HG03139 (cell line): ENCODE results near the gene APLP2.
"Not testable (repeated sequence)": the region's sequence is repeated elsewhere in the genome, so short reads cannot be mapped to it uniquely, and the experiment has no call there.

Source experiments
- ATAC-seq: cut with Tn5 transposase; IDR thresholded peaks from one replicate; pipeline ENCODE4 v1.9.1; 2021; ENCODE audit not compliant: unreplicated experiment

APLP2 gene

GRCh38 chr11:130069659-130070108 lies at the start of gene APLP2:
Gene APLP2, plus strand, starts transcription at chr11:130069894. Its CDS starts 84 bp downstream, at chr11:130069978.
- ATAC-seq, result peak; percentile 95

GRCh38 chr11:130020323-130020722 lies 49.4 kb upstream of the APLP2 start:
- no peak for ATAC-seq

- ATAC-seq, result not testable (repeated sequence)
Measured at GRCh38 chr11:130021606-130022005, 48.1 kb upstream of the APLP2 start.

DNA sequence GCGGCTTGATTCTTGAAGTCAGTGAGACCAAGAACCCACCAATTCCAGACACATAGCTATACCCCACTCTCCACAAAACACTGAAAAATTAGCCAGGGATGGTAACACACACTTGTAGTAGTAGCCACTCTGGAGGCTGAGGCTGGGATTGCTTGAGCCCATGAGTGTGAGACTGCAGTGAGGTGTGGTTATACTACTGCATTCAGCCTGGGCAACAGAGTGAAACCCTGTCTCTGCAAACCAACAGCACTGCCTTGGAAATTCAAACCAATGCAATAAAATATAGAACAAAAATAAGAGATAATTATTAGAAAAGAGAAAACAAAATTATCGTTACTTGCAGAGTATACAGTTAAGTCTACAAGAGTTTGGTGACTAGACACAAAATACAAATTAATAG lies 46.9 kb upstream of the APLP2 start:
- ATAC-seq, result no peak

DNA sequence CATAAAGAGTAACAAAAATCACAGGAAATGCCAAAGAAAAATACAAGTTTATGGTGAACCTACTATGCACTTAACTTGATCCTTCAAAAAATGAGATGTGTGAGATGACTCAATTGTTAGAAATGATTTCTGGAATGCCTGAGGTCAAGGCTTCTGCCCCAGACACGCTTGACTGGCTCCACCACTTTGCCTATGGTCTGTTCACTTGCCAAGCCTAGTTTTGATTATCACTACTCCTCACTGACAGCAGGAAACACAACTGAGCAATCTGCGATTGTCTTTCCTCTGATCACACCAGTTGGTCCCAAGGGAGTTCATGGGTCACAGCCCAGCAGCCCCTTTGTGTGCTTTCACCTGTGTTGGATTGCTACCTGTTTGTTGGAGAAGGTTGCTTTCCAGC lies 46.5 kb upstream of the APLP2 start:
- ATAC-seq, result peak; percentile 98

- ATAC-seq, result no peak
Measured at GRCh38 chr11:130024361-130024760, 45.3 kb upstream of the APLP2 start.

DNA sequence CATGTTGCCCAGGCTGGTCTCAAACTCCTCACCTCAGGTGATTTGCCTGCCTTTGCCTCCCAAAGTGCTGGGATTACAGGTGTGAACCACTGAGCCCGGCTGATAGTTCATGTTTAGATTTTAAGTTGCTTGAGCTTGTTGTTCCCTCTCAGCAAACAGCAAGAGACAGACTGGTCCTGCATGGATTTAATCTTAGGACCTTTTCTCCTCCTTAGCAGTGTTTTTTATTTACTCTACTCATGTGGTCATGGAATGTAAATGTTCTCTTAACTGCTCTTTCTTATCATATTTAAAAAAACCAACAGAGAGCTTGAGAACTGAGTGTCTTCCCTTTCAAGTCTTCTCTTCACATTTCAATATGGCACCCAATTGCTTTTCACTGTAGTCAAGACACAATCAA lies 44.3 kb upstream of the APLP2 start:
- ATAC-seq, result no peak

DNA sequence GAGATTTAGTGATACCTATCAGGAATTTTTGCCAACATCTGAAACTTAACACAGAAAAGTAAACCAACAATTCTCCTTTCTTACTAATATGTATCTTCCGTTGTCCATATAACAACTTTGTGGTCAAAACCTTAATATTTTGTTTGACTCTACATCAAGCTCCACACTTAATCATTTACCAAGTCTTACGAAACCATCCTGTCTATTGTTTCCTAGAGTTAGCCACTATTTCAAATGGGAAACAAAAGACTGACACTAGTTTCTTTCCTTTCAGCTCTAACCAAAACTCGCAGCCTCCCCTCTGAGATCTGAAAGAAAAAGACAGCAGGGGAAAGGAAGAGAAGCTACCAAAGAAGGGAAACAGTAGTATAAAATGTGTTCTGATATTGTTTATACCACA lies 40.6 kb upstream of the APLP2 start:
- peak; percentile 66 for ATAC-seq

GRCh38 chr11:130031056-130031455 lies 38.6 kb upstream of the APLP2 start:
- ATAC-seq, result no peak

DNA sequence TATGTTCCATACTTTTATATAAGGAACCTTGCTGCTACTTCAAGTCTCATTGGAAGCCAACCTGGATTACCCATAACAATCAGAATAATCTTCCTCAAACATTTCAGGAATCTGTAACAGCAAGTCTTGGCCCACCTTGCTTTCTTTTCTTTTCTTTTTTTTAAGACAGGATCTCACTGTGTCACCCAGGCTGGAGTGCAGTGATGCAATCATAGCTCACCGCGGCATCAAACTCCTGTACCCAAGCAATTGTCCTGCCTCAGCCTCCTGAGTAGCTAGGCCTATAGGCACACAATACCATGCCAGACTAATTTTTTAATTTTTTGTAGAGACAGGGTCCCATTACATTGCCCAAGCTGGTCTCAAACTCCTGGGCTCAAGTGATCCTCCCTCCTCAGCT lies 37.7 kb upstream of the APLP2 start:
- no peak for ATAC-seq

DNA sequence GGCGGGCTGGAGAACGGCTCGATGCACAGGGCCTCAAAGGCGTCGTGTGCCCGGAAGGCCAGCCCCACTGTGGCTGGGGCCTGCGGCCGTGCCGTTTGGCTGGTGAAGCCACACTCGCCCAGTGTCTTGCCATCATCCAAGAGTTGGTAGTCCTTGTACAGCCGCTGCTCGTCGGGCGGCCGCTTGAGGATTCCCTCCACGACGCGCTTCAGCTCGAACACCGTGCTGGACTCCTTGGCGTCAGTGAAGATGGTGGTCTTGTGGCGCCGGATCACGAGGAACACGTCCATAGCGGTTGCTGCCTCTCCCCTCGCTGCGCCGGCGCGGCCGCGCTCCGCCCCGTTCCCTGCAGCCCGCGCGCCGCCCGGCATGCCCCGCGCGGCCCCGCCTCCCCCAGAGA lies 36.8 kb upstream of the APLP2 start:
- ATAC-seq, result no peak

DNA sequence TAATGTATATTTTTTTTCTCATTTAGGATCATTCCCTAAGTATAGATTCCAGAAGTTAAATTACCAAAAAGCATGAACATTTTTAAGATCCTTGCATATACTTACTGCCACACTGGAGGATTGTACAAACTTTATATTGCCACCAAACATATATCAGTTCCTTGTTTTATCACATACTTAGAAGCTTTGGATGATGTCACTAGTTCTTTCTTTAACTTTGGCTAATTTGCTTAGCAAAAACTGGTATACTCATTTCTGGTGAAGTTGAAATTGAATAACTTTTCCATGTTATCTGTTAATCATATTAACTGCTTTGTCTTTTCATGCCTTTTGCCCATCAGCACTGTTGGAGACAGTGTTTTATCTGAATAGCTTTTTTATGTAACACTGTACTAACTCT lies 35.5 kb upstream of the APLP2 start:
- ATAC-seq, result no peak

DNA sequence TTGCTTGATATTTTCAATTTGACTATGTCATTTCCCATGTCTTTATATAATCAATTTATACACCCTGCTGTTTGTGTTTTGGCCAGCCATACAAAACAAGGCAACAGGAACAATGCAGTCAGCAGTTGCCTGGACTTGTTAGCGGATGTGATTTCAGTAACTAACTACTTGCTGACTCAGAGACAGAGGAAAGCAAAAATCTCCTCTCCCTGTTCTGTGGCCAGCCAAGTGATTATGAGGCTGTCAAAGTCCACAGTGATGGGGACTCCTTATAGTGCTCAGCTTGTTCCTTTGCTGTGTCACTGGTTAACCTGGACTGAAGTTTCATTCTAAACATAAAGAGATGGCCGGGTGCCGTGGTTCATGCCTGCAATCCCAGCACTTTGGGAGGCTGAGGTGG lies 32.6 kb upstream of the APLP2 start:
- ATAC-seq, result no peak

DNA sequence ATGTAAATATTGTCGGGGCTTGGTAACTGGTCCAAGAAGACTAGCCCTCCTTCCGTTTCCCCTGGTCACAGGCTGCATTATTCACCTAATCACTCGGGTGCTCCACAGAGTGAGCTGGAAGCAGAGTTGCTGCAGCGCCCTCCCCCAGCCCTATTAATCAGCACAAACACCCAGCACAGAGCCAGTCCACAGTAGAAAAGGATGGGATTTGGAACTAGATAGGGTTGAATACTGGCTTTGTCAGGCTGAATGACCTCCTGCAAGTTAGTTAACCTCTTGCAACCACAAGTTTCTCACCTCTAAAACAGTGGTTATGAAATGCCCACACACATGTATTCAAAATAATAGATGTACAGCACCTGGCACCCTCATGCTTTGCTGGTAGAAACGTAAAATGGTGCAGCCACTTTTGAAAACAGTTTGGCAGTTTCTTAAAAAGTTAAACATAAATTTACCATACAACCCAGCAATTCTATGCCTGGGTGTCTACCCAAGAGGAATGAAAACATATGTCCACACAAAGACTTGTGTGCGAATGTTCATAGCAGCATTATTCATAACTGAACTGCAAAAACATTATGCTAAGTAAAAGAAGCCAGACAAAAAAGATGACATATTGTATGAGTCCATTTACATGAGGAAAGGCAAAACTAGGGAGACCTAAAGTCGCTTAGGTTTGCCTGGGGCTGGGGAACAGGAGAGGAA lies 31.7 kb upstream of the APLP2 start:
- ATAC-seq, result no peak

DNA sequence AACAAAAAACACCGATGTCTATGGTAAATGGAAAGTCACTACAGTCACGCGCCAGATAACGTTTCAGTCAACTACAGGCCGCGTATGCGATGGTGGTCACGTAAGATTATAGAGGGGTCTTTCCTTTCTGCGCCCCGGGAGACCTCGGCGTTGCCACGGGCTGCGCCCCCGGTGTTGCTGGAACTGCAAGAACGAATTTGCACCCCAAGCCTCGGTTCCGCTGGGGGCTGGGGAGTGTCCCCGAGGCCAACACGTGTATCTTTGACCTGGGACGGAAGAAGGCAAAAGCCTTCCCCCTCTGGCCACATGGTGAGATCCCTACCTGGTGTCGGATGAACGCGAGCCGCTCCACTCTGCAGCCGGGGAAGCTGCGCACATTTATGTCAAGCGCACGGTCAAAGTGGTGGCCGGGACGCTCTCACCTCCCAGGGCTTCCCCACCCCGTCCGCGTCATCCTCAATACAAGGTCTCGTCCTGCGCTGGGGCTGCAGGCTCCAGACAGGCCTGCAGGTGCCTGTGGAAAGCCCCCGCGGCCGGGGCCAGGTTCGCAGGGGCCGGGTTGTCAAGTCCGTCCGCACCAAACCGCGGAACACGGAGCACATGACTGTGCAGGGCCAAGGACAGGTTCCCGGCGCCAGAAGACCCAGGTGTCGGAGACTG lies 29.3 kb upstream of the APLP2 start:
- ATAC-seq, result no peak

DNA sequence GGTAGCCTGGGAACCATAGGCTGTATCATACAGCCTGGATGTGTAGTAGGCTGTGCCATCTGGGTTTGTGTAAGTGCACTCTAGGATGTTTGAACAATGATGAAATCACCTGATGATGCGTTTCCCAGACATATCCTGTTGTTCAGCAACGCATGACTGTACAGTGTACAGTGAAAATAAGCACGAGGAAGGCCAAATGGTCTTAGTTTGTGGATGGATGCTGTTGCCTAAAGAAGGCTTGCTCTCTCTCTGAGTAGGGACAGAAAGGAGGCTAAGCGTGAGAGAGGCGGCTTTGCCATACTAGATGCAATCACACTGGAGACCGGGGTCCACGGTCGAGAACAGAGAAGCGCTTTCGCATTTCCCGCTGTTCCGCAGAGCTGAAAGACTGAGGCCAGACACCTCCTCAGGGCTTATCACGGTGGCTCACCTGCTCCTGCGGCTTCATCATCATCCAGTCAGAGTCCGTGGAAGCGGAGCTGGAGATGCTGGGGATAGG lies 27.6 kb upstream of the APLP2 start:
- ATAC-seq, result no peak

DNA sequence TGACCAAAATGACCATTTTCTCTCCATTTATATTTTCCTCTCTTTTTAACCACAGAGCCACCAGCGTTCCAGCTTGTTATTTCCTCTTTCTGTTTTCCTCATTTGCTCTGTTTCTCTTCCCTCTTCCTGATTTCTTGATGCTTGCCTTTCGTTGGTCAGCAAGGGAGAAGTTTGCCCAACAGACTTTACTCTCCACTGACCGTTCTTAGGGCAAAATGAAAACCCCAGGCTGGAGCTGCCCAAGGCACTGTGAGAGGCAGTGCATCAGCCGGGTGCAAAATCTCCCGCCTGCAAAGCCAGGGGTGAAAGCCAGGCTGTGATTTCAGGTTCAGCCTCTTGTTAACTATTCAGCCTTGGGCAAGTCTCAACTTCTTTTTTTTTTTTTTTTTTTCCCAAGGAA lies 26.1 kb upstream of the APLP2 start:
- no peak for ATAC-seq

- no peak for ATAC-seq
Measured at GRCh38 chr11:130047141-130047540, 22.6 kb upstream of the APLP2 start.

DNA sequence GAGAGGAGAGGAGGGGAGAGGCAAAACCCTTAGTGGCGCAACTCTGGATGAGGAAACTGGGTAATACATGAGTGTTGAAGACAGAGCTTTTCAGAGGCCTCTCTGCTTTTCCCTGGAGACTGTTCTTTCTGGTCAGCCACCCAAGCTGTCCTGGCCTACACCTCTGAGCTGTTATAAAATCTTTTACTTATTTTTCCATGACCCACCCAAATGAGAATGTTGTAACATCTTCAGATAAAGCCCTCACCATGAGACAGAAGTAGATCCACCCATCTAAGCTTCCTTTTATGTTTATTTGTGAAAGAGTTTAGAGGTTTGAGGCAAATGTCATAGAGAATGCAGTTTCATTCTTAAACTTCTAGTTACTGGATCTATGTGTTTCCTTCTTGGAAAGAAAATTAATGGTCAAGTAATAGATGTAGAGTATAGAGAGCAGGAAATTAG lies 20.3 kb upstream of the APLP2 start:
- ATAC-seq, result no peak

DNA sequence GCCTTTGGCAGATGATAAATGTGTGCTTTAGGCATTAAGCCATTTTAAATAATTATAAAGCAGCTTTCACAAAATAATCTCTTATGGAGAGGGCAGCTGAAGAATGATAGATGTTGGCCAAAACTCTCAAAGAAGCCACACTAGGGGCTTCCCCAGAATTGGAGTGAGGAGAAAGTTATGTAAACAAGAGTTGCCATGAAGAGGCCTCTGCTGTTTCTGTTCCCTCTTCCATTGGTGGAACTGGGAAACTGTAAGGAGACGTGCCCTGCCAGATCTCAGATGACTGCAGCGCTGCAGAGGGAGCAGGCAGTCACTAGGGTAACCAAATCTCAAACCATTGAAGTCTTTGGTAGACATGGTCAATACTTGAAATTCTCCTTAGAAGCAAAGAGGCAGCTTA lies 19.4 kb upstream of the APLP2 start:
- no peak for ATAC-seq

- ATAC-seq, result no peak
Measured at GRCh38 chr11:130051082-130051481, 18.6 kb upstream of the APLP2 start.

- ATAC-seq, result no peak
Measured at GRCh38 chr11:130052567-130052966, 17.1 kb upstream of the APLP2 start.
